Testis (tissue), 2 donors: ENCODE results near the gene ITGB4.

Experiments
- POLR2A ChIP-seq: fragments of 450-650 bp; IDR thresholded peaks from one replicate; pipeline ENCODE4 v1.6.1; 2017; ENCODE audit warnings: antibody characterized with exemption, mild to moderate bottlenecking, moderate library complexity
- TF ChIP-seq, protein P1 (sequence below), 3 experiments: fragments of 450-650 bp in 2 of 3; fragments of 200-600 bp in 1 of 3; sonication (generic) in 1 of 3; IDR thresholded peaks; one replicate each; pipeline ENCODE4 v1.5.1; 2016 to 2019; ENCODE audit warnings: antibody characterized with exemption in 3 of 3, mild to moderate bottlenecking in 2 of 3, moderate library complexity in 1 of 3

DNA sequence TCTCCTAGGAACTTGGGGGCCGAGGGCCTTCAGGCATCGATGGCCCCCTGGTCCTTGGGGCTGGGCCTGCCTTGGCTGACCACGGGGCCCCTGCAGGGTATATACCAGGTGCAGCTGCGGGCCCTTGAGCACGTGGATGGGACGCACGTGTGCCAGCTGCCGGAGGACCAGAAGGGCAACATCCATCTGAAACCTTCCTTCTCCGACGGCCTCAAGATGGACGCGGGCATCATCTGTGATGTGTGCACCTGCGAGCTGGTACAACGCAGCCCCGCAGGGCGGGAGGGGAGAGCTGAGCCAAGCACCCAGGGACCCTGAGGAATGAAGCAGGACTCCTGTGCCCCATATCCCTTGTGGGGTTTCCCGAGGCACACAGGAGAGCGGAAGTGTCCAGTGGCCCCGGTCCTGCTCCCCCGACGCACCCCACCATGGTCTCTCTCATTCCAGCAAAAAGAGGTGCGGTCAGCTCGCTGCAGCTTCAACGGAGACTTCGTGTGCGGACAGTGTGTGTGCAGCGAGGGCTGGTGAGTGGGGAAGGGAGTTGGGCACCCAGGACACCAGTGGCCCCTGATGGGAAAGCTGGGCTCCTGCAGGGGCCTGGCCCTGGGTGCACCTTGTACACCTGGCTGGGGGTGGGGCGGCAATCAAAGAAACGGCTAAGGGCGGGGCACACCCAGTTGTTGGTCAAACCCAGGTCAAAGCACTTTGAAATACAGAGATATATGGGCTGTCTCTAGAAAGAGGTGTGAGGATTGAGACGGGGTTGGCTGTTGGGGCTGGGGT, 10.6 kb downstream of the ITGB4 start:
- TF ChIP-seq, protein P1, sequence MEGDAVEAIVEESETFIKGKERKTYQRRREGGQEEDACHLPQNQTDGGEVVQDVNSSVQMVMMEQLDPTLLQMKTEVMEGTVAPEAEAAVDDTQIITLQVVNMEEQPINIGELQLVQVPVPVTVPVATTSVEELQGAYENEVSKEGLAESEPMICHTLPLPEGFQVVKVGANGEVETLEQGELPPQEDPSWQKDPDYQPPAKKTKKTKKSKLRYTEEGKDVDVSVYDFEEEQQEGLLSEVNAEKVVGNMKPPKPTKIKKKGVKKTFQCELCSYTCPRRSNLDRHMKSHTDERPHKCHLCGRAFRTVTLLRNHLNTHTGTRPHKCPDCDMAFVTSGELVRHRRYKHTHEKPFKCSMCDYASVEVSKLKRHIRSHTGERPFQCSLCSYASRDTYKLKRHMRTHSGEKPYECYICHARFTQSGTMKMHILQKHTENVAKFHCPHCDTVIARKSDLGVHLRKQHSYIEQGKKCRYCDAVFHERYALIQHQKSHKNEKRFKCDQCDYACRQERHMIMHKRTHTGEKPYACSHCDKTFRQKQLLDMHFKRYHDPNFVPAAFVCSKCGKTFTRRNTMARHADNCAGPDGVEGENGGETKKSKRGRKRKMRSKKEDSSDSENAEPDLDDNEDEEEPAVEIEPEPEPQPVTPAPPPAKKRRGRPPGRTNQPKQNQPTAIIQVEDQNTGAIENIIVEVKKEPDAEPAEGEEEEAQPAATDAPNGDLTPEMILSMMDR (IDR thresholded peaks at IDR 0.05) = no peak
- TF ChIP-seq POLR2A = no peak
